HG03571 (cell line): ENCODE data around the gene MAFB.

Source experiments
- ATAC-seq: cut with Tn5 transposase; IDR thresholded peaks from one replicate; pipeline ENCODE4 v1.9.1; 2021; ENCODE audit not compliant: unreplicated experiment

The MAFB gene

DNA sequence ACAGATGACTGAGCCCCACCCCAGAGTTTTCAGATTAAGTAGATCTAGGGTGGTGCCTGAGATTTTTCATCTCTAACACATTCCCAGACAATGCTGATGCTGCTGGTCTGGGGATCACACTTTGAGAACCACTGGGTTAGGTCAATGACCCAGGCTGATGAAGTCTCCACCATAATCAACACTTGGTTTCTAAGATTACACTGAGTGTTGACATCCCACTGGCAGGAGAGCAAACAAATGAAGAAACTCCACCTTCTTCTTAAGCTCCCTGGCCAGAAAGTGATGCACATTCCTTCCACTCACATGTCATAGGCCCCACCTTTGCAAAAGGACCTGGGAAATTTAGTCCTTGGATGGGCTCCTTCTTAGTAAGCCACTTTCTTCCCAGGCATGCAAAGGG lies 53.1 kb downstream of the MAFB start:
- no peak for ATAC-seq
